HG03139 (cell line): Measurements from ENCODE around the gene NFATC3.

Experiments used
- ATAC-seq: cut with Tn5 transposase; IDR thresholded peaks from one replicate; pipeline ENCODE4 v1.9.1; 2021; ENCODE audit not compliant: unreplicated experiment

Gene NFATC3

GRCh38 chr16:68267612-68268405 is 182.6 kb downstream of the NFATC3 start:
- no peak for ATAC-seq

GRCh38 chr16:68269793-68270192 is 184.6 kb downstream of the NFATC3 start:
- no peak for ATAC-seq

GRCh38 chr16:68270353-68270752 is 185.2 kb downstream of the NFATC3 start:
- no peak for ATAC-seq

- ATAC-seq, result no peak
Observed at GRCh38 chr16:68272507-68273209, 187.5 kb downstream of the NFATC3 start.

GRCh38 chr16:68273459-68273858 is 188.3 kb downstream of the NFATC3 start:
- no peak for ATAC-seq

- no peak for ATAC-seq
Observed at GRCh38 chr16:68273896-68274295, 188.7 kb downstream of the NFATC3 start.

GRCh38 chr16:68274441-68274840 is 189.3 kb downstream of the NFATC3 start:
- no peak for ATAC-seq

- ATAC-seq, result peak; percentile 62
Observed at GRCh38 chr16:68275611-68276191, 190.5 kb downstream of the NFATC3 start.

GRCh38 chr16:68276223-68276622 is 191.1 kb downstream of the NFATC3 start:
- ATAC-seq, result no peak
